Muscle layer of colon (tissue), 2 donors: Measurements from ENCODE around the gene ATN1.

Experiments used
- H3K27ac ChIP-seq: one replicate; pipeline ENCODE4 v1.7.0; 2013; ENCODE audit warnings: low read depth, mild to moderate bottlenecking, low read length, moderate library complexity
- H3K27me3 ChIP-seq, 2 donors: one replicate each; pipeline ENCODE4 v1.7.0; 2013; ENCODE audit warnings: low read length in 2 of 2, mild to moderate bottlenecking in 2 of 2; ENCODE audit not compliant: insufficient read depth in 2 of 2, control insufficient read depth in 1 of 2
- H3K36me3 ChIP-seq: one replicate; pipeline ENCODE4 v1.7.0; 2013; ENCODE audit warnings: mild to moderate bottlenecking, low read length; ENCODE audit not compliant: insufficient read depth
- H3K4me1 ChIP-seq: one replicate; pipeline ENCODE4 v1.7.0; 2013; ENCODE audit warnings: mild to moderate bottlenecking, low read length; ENCODE audit not compliant: insufficient read depth
- H3K4me3 ChIP-seq, 2 donors: one replicate each; pipeline ENCODE4 v1.7.0; 2013; ENCODE audit warnings: low read length in 2 of 2, low read depth in 1 of 2, mild to moderate bottlenecking in 1 of 2, moderate library complexity in 1 of 2
- H3K9ac ChIP-seq: one replicate; pipeline ENCODE4 v1.7.0; 2013; ENCODE audit warnings: low read length
- H3K9me3 ChIP-seq: one replicate; pipeline ENCODE4 v1.7.0; 2013; ENCODE audit warnings: mild to moderate bottlenecking, low read length
- donor health status: abdominal sarcoma.
- donor health status: Adenocarcinoma of cecum.

ATN1 gene

GRCh38 chr12:6921996-6922946, 5.5 kb upstream of the ATN1 start:
- H3K4me1 ChIP-seq, result peaks cover 29% of the 10 kb centered on the region
- H3K27me3 ChIP-seq, result no peaks in the 10 kb centered on the region
- no peak overlapping the region for H3K4me3 ChIP-seq
- no peak overlapping the region for H3K27ac ChIP-seq
- H3K9ac ChIP-seq, result no peak overlapping the region
- no peaks in the 10 kb centered on the region for H3K9me3 ChIP-seq
- H3K36me3 ChIP-seq, result no peaks in the 10 kb centered on the region

- no peak overlapping the region for H3K27ac ChIP-seq
- no peaks in the 10 kb centered on the region for H3K27me3 ChIP-seq
- H3K36me3 ChIP-seq, result no peaks in the 10 kb centered on the region
- H3K4me1 ChIP-seq, result peaks cover 29% of the 10 kb centered on the region
- no peak overlapping the region for H3K4me3 ChIP-seq
- no peak overlapping the region for H3K9ac ChIP-seq
- H3K9me3 ChIP-seq, result no peaks in the 10 kb centered on the region
Measured at GRCh38 chr12:6923003-6923732, 4.6 kb upstream of the ATN1 start.

- Histone ChIP-seq H3K36me3 (no peaks in the 10 kb centered on the region), H3K9ac (peak overlapping the region; percentile 96), H3K9me3 (no peaks in the 10 kb centered on the region), H3K4me1 (peaks cover 29% of the 10 kb centered on the region), H3K27me3 (no peaks in the 10 kb centered on the region), H3K4me3 (peak overlapping the region in 1 of 2 donors; percentile 67), H3K27ac (peak overlapping the region; percentile 94)
Measured at GRCh38 chr12:6923851-6924250, 3.9 kb upstream of the ATN1 start.

GRCh38 chr12:6925239-6925539, 2.6 kb upstream of the ATN1 start:
- Histone ChIP-seq H3K9ac (peak overlapping the region; percentile 96), H3K27me3 (no peaks in the 10 kb centered on the region), H3K27ac (peak overlapping the region; percentile 94), H3K36me3 (peaks cover 5% of the 10 kb centered on the region), H3K9me3 (no peaks in the 10 kb centered on the region), H3K4me1 (peaks cover 40% of the 10 kb centered on the region), H3K4me3 (peak overlapping the region; percentile 6 to 67)

- H3K4me1 ChIP-seq, result peaks cover 43% of the 10 kb centered on the region
- H3K9ac ChIP-seq, result peak overlapping the region; percentile 96
- peaks cover 5% of the 10 kb centered on the region for H3K36me3 ChIP-seq
- H3K27ac ChIP-seq, result peak overlapping the region; percentile 94
- H3K9me3 ChIP-seq, result no peaks in the 10 kb centered on the region
- H3K27me3 ChIP-seq, result no peaks in the 10 kb centered on the region
- peak overlapping the region; percentile 1 to 67 for H3K4me3 ChIP-seq
Measured at GRCh38 chr12:6925540-6926279, 2.0 kb upstream of the ATN1 start.

- Histone ChIP-seq H3K4me3 (peak overlapping the region; percentile 86 to 95), H3K27ac (peak overlapping the region; percentile 97), H3K27me3 (no peaks in the 10 kb centered on the region), H3K9ac (peak overlapping the region; percentile 99), H3K4me1 (peaks cover 58% of the 10 kb centered on the region), H3K36me3 (peaks cover 8% of the 10 kb centered on the region), H3K9me3 (no peaks in the 10 kb centered on the region)
Measured at GRCh38 chr12:6928022-6928702, 403 bp downstream of the ATN1 start.

- H3K9ac ChIP-seq, result peak overlapping the region; percentile 99
- H3K9me3 ChIP-seq, result no peaks in the 10 kb centered on the region
- H3K4me3 ChIP-seq, result peak overlapping the region; percentile 86 to 95
- H3K36me3 ChIP-seq, result peaks cover 13% of the 10 kb centered on the region
- no peaks in the 10 kb centered on the region for H3K27me3 ChIP-seq
- H3K27ac ChIP-seq, result peak overlapping the region; percentile 97
- H3K4me1 ChIP-seq, result peaks cover 62% of the 10 kb centered on the region
Measured at GRCh38 chr12:6928703-6929407, 1.1 kb downstream of the ATN1 start.

GRCh38 chr12:6929466-6930452, 2.0 kb downstream of the ATN1 start:
- H3K27ac ChIP-seq, result peak overlapping the region; percentile 97
- no peaks in the 10 kb centered on the region for H3K27me3 ChIP-seq
- H3K4me3 ChIP-seq, result peak overlapping the region; percentile 86 to 95
- peak overlapping the region; percentile 99 for H3K9ac ChIP-seq
- H3K36me3 ChIP-seq, result peaks cover 18% of the 10 kb centered on the region
- peaks cover 61% of the 10 kb centered on the region for H3K4me1 ChIP-seq
- no peaks in the 10 kb centered on the region for H3K9me3 ChIP-seq

GRCh38 chr12:6932766-6933165, 5.0 kb downstream of the ATN1 start:
- H3K4me1 ChIP-seq, result peaks cover 44% of the 10 kb centered on the region
- no peaks in the 10 kb centered on the region for H3K27me3 ChIP-seq
- H3K36me3 ChIP-seq, result peaks cover 29% of the 10 kb centered on the region
- no peaks in the 10 kb centered on the region for H3K9me3 ChIP-seq
- no peak overlapping the region for H3K9ac ChIP-seq
- no peak overlapping the region for H3K27ac ChIP-seq
- H3K4me3 ChIP-seq, result no peak overlapping the region

- Histone ChIP-seq H3K27ac (peak overlapping the region; percentile 27), H3K4me1 (peaks cover 54% of the 10 kb centered on the region), H3K27me3 (no peaks in the 10 kb centered on the region), H3K9ac (no peak overlapping the region), H3K36me3 (peaks cover 29% of the 10 kb centered on the region), H3K9me3 (no peaks in the 10 kb centered on the region), H3K4me3 (no peak overlapping the region)
Measured at GRCh38 chr12:6934110-6934509, 6.4 kb downstream of the ATN1 start.
